HG02938 (cell line): ENCODE data around the gene CCL7.
"Not testable (repeated sequence)": the region's sequence is repeated elsewhere in the genome, so short reads cannot be mapped to it uniquely, and the experiment has no call there.

Experiments used
- ATAC-seq: cut with Tn5 transposase; IDR thresholded peaks from one replicate; pipeline ENCODE4 v1.9.1; 2021; ENCODE audit warnings: mild to moderate bottlenecking, moderate library complexity; ENCODE audit not compliant: unreplicated experiment

Gene CCL7

DNA sequence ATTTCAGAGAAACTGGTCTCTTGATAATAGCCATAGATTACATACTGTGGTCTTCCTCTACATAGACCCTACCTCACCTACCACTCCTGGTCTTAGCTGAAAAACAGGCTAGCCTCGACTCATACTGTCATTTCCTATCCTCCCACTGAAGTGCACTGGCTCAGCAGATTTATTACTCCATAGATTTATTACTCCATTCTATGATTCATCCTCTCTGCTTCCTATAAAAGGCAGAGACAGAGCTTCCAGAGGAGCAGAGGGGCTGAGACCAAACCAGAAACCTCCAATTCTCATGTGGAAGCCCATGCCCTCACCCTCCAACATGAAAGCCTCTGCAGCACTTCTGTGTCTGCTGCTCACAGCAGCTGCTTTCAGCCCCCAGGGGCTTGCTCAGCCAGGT is at the start of gene CCL7:
CCL7 (plus strand) TSS at position 253 of the 400 bp plus-strand sequence; CDS start at position 323, 70 bp downstream.
- ATAC-seq: no peak

GRCh38 chr17:34220752-34221395 is 49.1 kb upstream of the CCL7 start:
- ATAC-seq: no peak

DNA sequence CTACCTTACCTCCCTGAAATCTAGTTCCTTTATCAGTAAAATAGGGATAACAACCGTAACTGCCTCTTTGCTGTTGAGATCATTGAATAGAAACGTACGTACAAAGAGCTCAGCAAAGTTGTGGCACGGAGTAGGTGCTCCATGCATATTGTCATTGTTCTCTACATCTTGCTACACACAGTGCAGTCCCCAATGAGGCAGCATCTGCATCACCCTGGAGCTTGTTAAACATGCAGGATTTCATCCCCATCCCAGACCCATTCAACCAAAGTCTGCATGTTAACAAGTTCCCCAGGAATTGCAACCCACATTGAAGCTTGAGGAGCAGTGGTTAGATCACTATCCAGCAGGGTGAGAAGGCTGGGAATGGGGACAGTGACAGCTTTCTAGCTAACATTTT is 48.6 kb upstream of the CCL7 start:
- no peak for ATAC-seq

GRCh38 chr17:34222722-34223497 is 47.1 kb upstream of the CCL7 start:
- no peak for ATAC-seq

- no peak for ATAC-seq
Measured at GRCh38 chr17:34225046-34225445, 45.0 kb upstream of the CCL7 start.

DNA sequence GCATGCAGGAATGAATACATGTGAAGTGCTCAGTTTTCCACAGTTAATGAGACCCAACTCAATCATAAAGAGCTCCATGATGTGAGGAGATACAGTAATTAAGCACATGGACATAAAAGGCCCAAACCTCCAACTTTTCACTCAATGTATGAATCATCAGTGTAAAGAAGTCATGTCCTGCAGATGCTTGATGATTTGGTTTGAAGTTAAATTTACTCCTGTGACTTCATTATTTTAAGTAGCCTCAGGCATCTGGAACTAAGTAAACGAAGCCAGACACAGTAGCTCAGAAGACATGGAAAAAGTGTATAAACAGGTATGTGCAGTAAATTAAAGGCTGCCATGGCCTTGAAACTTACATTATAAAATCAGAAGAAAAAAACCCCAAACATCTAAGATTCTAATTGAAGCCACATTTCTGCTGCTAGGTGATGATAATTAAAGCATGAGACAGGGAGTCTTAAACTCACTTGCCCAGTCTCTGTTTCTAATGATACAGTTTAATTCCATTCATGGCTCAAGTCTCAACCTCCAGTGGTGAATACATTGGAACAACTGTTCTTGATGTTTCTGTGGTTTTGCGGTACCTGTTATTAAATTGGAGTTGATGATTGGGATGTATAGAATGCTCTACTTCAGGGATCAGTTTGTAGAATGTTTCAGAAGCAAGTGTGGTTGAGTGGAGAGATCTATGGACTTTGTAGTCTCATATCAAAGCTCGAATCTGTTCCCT is 43.8 kb upstream of the CCL7 start:
- no peak for ATAC-seq

GRCh38 chr17:34226744-34227034 is 43.3 kb upstream of the CCL7 start:
- no peak for ATAC-seq

GRCh38 chr17:34227293-34227692 is 42.7 kb upstream of the CCL7 start:
- ATAC-seq: not testable (repeated sequence)

DNA sequence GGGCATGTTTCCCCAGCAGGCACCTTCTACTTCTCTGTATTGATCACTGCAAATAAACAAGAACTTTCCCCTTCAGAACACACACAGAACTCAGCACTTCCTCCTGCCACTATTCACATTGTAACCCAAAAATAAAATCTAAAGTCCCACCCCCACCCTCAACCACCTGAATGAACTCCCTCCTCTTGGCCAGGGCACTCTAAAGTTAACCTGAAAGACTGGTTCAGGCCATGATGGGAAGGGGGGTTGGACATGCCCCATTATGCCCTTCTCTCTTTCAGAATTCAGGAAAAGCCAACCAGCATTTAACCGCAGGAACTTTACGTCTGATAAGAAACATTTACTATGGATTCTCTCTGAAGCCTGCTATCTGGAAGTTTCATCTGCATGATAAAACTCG is 42.3 kb upstream of the CCL7 start:
- ATAC-seq: no peak

GRCh38 chr17:34228781-34229180 is 41.2 kb upstream of the CCL7 start:
- no peak for ATAC-seq

- ATAC-seq: no peak
Measured at GRCh38 chr17:34230342-34230741, 39.7 kb upstream of the CCL7 start.

DNA sequence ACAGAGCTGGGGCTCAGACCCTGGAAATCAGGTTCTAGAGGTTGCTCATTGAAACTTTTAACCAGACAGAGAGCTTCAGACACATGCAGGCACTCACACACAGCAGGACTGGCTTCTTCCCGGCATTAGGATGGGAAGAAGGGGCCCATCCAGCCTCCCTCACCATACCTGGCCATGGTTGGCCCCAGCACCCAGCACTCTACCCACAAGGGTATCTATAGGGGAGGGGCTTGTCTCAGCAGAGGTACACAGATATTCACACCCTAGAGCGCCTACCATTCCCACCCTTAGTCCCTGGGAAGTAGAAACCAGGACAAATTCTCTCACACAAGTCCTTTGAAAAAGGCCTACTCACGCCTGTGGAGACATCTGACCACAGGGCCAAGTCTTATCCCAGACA is 35.4 kb upstream of the CCL7 start:
- no peak for ATAC-seq

DNA sequence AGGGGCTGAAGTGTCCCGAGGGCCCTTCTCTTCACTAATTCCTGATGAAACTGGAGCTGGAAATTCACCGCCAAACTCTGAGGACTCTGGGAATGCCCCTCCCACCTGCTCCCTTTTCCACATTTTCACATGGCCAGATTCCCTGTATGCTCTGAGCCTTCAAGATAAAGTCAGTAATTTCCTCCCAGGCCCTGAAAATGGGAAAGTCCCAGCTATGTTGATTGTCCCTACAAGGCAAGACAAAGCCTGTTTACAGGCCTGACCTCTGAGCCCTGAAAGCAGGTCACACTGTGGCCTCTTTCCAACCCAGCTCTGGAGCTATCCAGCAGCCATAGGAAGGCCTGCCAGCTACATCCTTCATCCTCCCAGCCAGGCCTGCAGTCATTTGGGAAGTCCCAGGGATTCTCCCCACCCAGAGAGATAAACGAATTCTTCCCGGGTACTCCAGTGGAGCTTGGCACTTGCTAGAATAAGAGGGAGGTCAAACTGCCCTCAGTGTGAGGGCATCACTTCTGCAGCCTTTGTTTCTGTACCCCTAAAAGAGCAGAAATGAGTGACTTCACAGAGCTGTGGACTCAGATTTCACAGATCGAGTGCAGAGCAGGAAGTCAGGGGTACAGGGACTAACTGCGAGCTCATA is 34.5 kb upstream of the CCL7 start:
- no peak for ATAC-seq

DNA sequence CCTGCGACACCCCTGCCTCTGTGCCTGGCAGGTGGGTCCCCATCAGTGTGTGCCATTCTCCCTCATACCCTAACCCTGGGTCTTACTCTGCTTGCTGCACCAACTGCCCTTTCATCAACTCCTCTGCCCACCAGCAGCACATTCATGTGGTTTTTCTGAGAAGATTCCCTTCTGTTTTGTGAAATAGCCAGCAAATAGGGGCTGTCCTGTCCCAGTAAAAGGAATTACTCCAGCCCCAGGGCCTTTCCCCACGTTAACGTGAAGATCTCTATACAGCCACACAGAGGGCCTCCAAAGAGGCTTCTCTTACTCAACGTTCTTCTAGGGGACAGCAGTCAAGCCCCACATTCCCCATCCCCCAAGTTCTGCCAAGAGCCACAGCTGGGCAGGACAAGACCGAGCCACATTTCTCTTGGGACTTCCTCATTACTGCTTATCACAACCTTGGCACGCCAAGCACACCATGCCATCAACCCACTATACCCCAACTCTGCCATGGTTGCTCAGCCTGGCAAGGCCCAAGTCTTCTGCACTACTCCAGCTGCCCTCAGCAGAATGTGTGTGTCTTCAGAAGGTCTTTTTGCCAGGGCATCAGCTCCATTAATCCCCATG is 33.6 kb upstream of the CCL7 start:
- ATAC-seq: no peak

DNA sequence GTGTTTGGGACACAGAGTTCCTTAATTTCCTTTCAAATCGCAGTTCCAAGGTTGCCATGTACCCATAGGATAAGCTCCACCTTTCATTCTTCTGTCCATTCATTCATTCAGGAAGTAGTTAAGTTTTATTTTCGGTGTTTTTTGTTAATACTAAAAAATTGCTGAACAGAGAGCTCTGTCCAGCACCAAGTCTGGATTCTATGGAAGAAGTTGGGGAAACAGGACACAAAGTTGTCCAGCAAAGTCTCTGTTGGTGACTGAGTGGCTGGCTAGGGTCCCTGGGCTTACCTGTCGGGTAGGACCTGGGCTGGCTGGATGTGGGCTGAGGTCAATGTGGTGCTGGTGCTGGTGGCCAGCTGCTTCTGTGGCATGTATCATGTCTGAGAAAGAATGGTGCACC is 32.6 kb upstream of the CCL7 start:
- no peak for ATAC-seq

DNA sequence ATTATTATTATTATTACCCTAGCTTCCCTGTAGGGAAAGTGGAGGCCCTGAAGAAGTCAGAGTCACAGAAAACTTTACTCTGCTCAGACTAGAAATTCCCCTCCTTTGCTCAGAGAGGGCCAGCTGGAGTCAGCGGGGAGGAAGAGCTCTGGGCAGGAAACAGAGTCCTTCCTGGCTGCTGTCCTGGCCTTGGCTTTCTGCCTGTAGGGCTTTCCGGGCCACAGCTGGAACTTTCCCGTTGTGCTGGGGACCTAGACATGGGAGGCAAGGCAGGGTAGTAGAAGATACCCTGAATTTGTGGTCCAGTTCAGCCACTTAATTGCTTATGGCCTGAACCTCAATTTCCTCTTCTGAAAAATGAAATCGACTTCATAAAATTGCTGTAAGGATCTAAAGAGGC is 29.0 kb upstream of the CCL7 start:
- no peak for ATAC-seq

- ATAC-seq: no peak
Measured at GRCh38 chr17:34242587-34243363, 27.2 kb upstream of the CCL7 start.

DNA sequence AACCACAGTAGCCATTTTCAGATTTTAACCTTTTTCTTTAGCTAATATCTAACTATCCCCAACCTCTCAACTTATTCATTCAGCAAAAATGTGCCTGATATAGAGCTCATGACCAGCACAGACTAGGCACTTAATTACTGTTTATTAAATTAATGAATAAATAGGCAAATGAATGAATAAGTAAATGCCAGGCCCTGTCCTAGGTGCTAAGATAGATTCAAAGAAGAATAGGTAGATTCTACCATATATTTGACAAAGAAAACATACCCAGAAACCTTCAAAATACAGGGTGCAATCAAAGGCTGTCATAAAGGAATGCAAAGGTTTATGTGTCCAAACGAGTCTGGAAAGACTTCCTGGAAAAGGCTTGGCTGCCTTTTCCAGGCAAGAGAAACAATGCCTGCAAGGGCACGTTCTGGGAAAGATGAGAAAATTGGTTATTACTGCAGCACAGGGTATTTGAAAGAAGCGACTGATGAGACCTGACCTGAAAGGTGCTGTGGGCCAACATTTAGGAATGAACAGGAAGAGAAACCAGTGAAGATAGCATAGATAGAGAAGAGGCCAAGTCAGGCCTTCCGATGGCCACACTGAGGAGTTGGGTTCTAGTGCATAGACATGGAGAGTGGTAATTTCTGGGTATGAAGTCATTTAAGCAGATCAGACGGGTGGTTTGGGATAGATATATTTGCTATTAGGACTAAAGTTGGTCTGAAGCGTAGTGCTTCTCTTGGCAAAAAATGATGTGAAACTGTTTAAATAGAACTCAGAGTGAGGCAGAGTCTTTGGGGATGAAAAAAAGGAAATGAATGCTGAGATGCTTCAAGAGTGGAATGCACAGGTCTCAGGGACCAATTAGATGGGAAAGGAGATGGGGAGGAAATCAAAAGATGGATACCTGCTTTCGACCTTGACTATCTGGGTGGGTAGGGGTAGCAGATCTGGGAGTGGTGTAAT is 26.4 kb upstream of the CCL7 start:
- no peak for ATAC-seq

DNA sequence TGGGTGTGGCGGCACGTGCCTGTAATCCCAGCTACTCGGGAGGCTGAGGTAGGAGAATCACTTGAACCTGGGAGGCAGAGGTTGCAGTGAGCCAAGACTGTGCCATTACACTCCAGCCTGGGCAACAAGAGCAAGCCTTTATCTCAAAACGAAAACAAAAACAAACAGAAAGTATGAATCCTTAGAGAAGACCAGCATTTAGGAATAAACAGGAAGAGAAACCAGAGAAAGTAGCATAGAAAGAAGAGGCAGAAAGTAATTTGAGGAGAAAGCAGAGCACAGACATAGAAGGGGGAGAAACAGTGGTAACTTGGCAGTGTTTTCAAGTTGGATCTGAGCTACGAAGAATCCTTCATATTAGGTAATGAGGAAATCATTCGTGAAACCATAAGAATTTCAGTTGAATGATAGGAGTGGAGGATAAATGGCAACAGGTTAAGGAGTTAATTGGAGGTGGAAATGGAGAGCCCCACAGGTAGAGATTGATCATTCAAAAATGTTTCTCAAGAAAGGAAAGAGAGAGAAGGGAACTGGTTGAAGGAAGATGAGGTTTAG is 24.6 kb upstream of the CCL7 start:
- no peak for ATAC-seq
